HG03457 (cell line): ENCODE data around the gene ZBTB46.

Experiments used
- ATAC-seq: cut with Tn5 transposase; IDR thresholded peaks from one replicate; pipeline ENCODE4 v1.9.1; 2021; ENCODE audit warnings: moderate number of reproducible peaks; ENCODE audit not compliant: unreplicated experiment

The ZBTB46 gene

DNA sequence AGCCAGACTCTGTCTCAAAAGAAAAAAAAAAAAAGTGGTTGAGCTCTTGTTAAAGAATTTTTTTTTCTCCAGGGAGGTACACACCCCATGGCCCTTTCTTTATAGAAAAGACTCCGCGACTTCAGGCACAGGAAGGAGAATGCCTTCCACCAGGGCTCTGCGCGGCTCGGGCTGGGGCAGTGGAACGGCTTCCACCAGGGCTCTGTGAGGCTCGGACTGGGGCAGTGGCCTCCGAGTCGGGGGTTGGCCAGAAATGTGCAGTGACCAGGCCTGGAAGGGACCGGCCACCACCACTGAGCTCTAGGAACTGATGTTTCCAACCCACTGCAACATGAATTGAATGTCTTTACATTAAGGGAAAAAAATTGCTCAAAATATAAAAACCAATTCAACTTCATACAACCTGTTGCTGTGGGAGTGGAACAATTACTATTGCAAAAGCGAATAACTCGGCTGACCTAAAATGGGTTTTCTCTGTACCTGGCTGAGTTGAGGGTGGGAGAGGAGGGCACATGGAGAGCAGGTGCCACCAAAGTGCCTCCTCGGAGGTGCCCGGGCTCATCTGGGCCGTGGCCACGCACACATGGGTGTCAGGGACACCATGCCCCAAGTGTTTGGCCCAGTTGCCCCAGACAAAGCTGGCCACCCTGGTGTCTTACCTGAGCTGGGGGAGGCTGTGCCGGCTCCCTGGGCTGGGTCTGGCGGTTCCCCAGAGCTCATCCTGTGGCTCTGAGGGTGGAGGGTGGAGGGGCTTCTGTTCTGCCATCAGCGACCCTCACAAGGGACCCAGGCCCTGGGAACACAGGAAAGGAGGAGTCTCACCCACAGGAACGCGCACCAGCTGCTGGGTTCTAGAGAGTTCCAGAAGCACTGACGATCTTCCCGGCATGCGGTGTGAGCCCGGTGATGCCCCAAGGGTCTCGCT, 62.2 kb downstream of the ZBTB46 start:
- no peak for ATAC-seq

DNA sequence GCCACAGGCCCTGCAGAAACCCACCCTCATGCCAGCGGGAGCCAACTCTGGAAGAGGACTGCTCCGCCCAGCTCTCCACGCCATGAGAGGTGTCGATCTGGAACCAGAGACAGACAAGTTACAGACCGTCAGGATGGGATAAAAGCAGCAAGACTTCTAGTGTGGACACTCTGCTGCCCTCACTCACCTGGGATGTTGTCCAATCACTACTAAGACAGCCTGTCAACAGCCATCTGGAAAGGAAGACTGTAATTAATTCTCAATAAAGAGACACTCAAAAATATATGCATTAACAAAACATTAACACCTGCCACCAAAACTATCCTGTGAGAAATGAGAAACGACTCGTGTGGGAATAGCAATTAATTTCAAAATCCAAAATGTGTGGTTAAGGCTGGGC, 63.2 kb downstream of the ZBTB46 start:
- ATAC-seq, result no peak

DNA sequence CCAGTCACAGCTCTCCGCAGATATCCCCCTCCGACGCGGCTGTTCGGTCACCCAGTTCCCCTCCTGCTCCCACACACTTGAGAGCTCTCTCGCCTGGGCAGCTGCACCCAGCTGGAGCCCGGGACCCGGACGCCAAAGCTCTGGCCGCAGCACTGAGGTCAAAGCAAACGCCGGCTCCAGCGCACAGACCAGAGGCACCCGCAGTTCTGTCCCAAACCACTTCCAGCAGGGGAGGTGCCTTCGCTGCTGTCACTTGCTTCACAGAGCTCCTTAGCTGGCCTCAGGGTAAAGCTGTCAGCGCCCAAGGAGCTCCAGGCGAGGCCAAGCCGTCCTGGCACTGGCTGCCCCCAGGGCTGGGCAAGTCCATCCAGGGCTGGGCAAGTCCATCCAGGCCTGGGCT, 63.6 kb downstream of the ZBTB46 start:
- no peak for ATAC-seq

DNA sequence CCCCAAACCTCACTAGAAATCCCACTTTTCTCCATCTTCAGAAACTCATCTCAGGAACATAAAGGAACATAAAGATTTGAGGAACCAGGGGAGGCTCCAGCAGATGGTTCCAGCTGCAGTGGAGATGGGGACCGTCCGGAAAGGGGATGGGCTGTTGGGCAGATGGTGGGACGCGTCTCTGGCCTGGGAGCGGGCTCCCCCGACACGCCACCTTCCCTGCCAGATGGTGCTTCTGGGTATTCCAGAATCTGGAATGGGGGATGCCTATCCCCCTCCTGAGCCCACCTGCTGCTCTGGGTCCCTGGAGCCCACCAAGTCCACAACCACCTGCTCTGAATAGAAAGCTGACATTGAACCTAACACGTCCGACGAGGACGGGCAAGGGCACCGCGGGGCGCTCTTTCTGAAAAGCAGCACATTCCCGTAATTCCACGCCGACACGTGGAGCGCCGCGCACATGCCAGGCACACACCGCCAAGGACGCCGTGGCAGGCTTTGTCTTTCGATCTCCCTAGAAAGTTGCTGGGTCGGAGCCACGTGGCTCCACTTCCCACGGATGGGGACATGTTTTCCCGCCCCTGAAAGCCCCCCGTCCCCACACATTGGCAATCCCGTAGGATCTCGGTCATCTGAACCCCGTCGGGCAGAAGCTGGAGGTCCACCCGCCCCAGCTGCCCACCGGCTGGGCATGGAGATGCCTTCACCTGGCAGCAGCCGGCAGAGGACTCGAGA, 64.2 kb downstream of the ZBTB46 start:
- no peak for ATAC-seq

DNA sequence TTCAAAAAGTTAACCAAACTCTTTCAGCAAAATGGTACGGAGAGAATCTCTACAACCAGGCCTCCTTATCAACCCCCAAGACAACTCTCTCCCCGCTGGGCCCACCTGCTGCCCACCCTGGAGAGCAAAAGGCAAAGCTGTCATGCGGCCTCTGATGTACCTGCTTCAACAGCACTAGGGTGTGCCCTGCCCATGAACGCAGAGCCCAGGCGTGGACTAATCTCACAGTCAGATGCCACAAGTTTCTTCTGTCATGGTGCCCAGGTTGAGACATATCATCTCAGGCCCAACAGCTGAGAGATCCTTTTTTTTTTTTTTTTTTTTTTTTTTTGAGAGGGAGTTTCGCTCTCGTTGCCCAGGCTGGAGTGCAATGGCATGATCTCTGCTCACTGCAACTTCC, 65.2 kb downstream of the ZBTB46 start:
- no peak for ATAC-seq

DNA sequence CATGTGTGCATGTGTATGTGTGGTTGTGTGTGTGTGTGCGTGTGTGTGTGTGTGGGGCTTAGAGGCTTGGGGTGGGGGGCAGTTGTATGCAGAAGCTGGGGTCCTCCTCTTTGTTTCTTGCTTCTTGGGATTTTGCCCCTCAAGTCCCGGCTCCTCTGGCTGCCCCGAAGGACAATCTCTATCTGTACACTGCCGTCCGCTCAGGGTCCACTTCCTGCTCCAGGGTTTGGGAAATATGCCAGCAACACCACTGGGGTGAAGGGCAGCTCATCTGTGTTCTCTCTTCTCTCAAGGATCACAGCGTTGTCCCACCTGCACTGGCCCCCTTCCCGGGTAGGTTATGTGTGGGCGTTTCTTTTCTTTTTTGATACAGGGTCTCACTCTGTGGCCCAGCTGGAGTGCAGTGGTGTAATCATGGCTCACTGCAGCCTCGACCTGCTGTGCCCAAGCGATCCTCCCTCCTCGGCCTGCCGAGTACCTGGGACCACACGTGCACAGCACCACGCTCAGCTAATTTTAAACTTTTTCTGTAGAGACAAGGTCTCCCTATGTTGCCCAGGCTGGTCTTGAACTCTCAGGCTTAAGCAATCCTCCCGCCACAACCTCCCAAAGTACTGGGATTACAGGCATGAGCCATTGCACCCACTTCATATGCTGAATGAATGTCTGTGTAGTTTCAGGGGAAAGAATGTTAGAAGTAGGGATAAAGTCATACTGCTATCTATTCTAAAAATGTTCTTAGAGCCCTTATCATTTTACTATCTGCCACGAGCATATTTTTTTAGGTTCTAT, 65.8 kb downstream of the ZBTB46 start:
- ATAC-seq, result no peak

DNA sequence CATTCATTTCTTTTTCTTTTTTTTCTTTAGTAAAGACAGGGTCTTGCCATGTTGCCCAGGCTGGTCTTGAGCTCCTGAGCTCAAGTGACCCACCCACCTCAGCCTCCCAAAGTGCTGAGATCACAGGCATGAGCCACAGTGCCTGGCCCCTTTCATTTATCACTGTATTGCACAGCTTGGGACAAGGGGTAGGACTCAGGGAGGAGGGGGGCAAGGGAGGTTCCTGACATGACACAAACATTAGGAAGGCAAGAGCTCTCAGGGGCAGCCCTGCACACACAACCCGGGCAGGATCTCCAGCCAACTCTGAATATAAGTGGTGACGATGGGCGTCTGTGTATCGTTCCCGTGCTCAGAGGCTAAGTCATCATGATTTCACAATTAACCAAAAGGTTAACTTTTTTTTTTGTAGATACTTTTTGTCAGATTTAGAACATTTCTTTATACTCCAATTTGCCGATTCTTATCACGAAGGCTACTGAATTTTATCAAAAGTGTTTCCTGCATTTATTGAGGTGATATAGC, 71.6 kb downstream of the ZBTB46 start:
- no peak for ATAC-seq

DNA sequence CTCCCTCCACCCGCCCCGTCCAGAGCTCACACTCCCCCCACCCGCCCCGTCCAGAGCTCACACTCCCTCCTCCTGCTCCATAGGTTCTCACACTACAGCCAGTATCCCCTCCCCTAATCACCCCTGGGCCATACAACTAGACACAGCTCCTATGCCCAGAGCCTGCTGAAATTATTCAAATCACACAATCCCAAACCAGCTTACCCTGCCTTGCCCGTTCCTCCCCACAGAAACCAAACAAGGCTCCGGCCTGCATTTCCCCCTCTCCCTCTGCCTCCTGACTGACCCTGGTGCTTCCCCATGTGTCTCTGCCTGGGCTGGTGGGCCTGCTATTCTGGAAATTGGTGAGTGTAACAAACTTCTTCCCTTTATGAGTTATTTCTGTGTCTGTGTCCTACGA, 72.9 kb downstream of the ZBTB46 start:
- ATAC-seq, result no peak

DNA sequence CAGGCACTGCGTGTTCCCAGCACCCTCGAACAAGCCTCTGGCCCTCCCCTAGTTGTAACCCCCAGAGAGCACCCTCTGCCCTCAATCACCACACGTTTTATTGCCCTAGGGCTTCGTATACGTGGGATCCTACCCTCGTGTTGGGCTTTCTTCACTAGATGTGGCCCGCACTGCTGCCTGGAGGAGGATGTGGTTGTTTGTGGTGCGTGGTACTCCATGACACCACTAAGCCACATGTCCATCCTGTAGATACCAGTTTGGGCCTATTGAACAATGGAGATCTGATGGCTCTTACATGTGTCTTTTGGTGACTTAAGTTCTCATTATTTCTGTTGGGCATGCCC, 74.4 kb downstream of the ZBTB46 start:
- no peak for ATAC-seq

DNA sequence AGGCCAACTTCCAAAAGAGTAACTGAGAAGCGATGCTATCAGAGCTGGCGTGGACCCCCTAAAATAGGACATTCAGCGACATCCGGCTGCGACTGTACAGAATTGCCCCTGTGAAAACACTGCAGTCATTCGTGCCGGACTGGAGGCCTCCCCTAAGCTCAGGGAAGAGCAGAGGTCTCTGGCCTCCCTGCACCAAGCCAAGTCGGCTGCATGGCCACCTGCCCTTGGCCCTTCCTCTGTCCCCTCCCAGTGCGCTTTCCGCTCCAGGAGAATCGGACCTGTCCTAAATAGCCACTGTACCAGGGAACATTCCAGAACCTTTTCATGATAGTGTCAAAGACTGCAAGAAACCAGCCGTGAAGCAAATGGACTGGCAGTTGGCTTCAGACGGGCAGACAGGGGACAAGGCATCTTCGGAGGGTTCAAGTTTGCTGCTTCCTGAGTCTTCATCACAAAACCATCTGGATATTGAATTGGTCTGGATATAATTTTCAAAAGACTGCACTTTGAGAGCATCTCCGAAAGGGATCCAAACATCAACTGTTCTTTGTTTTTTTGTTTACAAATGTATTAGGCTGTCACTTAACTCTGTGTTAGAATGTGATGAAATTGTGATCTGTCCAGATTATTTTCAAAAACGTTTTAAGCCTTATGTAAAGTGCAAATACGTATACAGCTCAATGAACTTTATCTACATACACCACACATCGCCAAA, 75.0 kb downstream of the ZBTB46 start:
- no peak for ATAC-seq

DNA sequence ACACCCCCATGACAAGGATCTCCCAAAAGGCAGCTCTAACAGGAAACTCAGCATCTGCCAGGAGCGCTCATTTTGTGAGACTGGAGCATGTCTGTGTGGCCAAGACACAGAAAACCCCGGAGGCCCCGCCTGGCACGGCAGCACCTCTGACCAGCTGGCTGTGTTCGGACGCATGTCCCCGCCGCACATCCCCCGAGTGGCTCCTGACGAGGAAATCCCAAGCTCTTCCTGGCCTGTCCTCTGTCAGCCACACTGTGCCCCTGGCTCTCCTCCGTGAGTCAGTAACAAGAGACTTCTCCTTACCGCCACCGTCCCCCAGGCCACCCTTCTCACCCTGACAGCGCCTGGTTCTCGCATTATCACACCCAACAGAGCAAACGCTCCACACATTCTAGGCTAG, 77.1 kb downstream of the ZBTB46 start:
- ATAC-seq, result no peak

DNA sequence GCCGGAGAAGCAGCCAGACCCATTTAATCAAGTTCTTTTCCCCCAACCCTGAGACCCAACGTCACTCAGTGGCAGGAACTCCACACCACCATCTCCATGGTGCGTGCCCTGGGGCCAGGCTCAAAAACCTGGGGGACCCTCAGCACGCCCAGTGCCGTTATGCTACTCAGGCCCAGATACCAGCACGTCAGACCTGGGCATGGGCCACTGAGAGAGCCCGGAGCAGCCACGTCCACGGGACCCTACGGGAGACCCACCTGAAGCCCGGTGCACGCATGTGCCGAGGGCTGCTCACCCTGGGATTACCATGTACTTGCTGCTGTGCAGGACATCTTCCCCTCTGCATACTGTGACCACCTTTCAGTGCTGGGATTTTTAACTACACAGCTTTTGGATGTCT, 77.7 kb downstream of the ZBTB46 start:
- no peak for ATAC-seq

DNA sequence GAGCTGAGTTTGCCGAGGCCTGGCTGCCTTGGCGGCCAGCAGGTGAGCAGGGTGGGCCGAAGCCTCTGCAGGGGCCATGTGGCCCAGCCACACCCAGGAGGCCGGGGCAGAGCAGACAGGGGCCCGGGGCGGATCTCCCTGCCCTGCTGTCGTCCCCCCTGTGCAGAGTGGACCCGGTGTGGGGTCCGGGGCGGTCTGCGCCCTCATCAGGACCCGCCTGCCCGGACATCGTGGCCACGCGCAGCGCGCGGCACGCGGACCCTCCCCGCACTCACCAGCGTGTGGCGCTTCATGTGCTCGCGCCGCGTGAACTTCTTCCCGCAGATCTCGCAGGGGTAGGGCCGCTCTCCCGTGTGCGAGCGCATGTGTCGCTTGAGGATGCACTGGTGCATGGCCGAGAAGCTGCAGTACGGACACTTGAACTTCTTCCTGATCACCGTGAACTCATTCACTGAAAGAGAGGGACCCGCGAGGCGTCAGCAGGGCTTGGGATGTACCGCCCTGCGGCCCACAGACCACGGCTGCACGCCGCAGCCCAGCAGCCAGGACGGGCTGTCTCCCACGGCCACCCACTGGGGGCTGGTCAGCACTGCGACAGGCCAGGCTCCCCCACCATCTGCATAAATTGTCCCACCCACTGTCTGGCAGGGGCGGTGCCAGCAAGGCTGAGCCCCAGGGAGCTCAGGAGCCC, 78.5 kb downstream of the ZBTB46 start:
- no peak for ATAC-seq

DNA sequence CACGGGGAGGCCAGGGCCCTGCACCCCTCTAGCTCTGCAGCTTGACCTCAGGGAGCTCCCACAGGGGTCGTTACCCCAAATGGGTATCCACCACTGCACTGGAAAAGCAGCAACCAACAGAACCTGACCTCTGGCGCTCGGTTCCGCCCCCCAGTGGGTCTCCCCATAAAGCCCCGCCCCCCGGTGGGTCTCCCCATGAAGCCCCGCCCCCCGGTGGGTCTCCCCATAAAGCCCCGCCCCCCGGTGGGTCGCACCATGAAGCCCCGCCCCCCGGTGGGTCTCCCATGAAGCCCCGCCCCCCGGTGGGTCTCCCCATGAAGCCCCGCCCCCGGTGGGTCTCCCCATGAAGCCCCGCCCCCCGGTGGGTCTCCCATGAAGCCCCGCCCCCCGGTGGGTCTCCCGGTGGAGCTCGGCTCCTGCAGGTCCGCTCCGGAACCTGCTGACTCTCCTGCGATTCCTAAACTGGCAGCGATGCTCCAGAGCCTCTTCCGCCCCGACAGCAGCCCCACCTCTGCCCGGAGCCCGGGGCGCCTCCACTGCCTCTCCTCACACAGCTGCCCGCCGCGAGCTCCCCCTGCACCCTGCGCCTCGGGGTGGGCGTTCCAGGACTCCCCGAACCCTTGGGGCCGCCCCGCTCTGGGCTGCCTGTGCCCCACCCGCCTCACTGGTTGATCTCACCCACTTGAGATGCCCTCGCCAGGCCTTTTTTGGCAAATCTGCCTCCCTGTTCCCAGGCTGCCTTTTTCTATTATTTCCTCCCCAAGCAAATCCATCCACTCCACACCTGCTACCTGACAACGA, 79.4 kb downstream of the ZBTB46 start:
- no peak for ATAC-seq

DNA sequence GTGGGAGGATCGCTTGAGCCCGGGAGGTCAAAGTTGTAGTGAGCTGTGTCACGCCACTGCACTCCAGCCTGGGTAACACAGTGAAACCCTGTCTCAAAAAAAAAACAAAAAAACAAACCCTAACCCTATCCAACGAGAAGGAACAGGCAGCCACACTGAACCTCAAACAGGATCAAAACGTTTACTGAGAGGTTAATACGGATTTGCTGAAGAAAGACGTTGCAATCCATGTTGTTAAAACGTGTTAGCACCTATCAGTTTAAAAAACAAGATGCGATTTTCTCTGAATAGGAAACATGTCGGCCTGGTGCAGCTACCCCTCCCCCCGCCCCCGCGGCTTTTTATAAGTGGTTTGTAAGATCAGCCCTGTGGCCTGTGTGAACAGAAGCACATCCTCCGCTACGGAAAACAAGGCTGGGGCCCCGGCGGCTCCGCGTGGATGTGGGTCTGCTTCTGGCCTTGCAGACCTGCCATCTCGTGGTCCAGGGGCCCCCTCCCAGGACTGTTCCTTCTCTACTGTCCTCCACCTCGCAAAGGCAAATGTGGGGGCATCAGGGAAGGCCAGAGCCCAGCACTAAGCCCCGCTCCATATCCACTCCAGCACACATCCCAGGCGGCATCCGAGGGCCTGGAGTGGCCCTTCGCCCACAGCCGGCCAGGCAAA, 80.1 kb downstream of the ZBTB46 start:
- no peak for ATAC-seq

DNA sequence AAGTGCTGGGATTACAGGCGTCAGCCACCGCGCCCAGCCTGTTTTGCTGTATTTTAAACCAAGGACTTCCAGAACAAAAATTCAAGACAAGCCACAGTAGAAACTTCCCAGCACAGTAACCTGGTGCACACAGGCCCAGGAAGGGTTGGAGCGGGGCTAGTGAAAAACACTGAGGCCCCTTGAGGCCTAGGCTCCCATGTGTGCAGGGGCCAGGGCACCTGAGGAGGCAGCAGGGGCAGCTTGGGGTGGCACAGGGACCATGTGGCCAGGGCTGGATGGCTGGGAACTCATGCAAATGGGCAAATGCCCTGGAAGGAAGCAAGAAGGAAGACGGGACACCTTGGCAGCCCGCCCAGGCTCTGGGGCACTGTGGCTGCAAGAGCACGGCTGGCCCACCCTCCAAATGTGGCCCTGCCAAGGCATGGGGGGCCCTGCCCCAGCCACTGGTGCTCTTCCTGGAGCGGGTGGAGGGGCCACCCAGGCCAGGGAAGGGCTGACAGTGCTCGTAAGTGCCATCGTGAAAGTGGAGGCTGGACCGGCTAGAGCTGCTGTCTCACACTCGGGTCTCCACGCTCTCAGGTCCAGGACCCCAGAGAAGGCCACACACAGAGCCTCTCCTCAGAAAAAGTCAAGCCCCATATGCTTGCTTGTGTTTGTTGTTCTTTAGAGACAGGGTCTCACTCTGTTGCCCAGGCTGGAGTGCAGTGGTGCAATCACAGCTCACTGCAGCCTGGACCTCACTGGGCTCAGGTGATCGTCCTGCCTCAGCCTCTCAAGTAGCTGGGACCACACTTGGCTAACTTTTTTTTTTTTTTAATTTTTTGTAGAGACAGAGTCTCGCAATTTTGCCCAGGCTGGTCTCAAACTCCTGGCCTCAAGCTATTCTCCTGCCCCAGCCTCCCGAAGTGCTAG, 81.2 kb downstream of the ZBTB46 start:
- no peak for ATAC-seq

DNA sequence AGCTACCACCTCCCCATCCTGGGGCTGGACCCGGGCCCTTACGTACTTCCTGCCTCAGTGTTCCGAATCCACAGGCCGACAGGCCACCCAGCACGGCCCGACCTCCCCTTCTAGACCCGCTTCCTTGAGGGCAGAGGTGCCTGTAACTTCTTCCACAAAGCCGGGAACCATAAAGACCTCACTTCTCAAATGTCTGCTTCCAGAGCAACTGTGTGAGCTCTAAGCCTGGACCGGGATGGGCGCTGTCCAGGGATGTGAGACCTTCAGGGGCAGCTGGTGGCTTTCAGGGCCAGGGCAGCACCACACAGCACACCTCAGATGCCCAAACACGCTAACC, 82.2 kb downstream of the ZBTB46 start:
- ATAC-seq, result no peak
